Activated T-helper 9 cell treated with anti-CD3 and anti-CD28 coated beads, Interleukin-2, amount 50 U/mL, for 16 hours (primary cell): Measurements from ENCODE around the gene TBC1D9B.

ENCODE experiments used
- DNase-seq: peaks from one replicate; pipeline ENCODE4 v3.0.0-alpha.2; 2020; ENCODE audit warnings: low read depth

TBC1D9B gene

GRCh38 chr5:179907556-179908324, at the start of gene TBC1D9B:
TSS of gene TBC1D9B (minus strand) at chr5:179907897. CDS start at chr5:179907821, 76 bp downstream.
- peak; percentile 62 for DNase-seq

DNA sequence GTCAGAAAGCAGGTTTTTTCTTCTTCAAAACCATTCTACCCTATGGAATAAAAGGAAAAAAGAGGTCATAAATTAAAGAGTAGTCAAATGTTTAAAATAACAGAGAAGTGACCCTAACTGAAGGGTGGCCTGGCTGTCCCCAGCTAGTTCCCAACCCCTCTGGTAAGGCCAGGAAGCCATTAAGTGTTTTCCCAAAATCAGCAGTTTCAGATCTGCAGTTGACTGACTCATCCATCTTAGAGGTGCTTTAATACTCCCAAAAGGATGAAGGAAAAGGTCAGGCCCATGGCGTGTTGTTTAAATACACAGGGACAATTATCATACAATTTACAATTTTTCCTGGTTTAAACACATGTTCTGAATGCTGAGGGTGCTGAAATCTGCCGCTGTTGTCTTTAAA, 47.9 kb upstream of the TBC1D9B start:
- DNase-seq, result no peak

DNA sequence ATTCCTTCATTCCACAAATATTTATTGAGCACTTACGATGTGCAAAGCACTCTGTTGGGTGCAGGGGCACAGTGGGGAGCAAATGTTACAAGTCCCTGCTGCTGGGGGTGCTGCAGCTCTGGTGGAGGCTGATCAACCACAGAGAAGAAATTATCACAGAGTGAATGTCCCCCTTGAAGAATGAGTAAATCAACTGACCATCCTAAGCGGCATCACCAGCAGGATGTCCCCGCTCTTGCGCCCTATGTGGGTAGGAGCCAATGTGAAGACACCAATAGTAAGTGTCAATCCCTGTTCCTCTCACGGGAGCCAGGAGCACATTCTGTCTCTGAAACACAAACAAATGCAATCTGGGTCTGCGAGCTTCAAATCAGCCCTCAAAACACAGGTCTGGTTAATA, 47.4 kb upstream of the TBC1D9B start:
- DNase-seq, result no peak

GRCh38 chr5:179954434-179954833, 46.7 kb upstream of the TBC1D9B start:
- no peak for DNase-seq

DNA sequence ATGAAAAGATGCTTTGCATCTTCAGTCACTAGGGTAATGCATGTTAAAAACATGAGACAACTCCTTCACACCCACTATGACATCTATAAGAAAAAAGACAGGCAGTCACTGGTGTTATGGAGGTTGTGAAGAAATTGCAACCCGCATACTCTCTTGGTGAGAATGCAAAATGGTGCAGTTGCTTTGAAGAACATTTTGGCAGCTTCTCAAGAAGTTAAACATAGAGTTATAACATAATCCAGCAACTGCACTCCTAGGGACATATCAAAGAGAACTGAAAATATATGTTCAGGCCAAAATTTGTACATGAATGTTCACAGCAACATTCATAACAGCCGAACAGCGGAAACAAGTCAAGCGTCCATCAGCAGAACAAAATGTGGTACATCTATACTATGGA, 46.3 kb upstream of the TBC1D9B start:
- DNase-seq, result no peak

- no peak for DNase-seq
Observed at GRCh38 chr5:179936976-179937681, 29.4 kb upstream of the TBC1D9B start.

DNA sequence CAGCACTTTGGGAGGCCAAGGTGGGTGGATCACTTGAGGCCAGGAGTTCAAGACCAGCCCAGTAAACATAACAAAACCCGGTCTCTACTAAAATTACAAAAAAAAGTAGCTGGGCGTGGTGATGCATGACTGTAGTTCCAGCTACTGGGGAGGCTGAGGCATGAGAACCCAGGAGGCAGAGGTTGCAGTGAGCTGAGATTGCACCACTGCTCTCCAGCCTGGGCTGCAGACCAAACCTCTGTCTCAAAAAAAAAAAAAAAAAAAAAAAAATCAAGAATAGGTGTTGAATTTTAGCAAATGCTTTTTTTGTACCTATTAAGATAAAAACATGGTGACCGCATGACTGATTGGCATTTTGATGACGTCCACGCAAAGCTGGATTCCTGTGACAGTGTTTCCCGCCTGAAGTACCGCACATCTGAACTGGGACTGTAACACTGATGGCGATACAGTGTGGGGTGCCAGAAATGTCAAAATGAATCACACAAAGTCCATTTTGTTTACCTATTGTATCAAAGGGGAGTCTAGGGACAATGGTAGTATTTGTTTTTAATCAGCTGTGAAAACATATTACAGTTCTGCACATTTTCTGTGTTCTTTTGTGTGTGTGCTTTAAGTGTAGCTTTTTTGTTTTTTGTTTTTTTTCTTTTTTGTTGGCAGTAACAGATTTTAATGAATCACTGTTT, 23.2 kb upstream of the TBC1D9B start:
- no peak for DNase-seq

DNA sequence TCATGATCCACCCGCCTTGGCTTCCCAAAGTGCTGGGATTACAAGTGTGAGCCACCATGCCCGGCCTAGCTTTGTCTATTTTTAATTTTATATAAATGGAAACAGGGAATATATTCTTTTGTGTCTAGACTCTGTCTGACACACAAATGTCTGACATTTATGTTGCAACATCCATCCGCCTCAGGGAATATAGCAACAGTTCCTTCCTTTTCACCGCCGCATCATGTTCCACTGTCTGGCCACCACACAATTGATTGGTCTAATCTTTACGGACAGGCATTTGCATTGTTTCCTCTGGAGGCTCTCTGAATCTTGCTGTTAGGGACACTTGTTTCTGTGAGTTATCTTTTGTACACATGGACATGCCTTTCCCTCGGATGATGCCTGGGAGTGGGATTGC, 20.1 kb upstream of the TBC1D9B start:
- no peak for DNase-seq

GRCh38 chr5:179926657-179927056, 19.0 kb upstream of the TBC1D9B start:
- DNase-seq, result no peak

DNA sequence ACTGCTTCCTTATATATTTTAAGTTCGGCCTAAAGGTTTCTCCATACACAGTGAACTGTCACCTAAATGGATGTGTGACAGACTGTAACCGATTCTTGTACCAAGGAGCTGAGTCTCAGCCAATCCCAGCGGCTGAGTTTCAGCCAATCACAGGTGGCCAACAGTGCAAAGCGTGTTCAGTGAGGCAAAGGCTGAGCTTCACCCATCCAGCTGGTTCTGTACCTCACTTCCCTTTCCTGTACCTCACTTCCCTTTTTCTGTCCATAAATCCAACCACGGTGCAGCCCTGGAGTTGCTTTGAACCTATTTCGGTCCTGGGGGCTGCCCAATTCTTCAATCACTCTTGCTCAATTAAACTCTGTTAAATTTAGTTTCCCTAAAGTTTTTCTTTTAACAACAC, 15.7 kb upstream of the TBC1D9B start:
- DNase-seq, result no peak

GRCh38 chr5:179920175-179920574, 12.5 kb upstream of the TBC1D9B start:
- DNase-seq, result no peak

DNA sequence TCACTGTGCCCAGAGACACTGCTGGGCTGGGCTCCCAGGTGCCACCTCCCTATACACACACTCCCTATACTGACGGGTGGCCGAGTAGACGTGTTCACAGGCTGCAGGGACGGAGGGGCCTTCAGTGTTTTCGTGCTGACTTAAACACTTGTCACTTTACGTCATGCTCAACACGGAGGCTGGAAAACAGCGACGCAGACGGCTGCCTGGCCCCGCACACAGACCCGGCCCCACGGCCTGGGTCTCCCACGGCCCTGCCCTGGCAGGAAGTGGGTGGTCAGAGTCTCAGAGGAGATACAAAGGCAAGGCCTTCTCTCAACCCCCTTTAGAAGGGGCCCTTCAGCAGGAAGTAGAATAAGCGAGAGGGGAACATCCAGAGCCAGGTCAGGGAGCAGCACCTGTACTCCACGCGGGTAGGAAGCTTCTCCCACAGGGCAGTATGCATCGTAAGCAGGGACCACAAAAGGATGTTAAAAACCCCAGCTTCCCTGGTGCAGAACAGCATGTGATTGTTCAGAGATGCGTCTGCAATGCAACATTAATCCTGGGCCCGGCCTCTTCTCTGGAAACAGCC, 11.9 kb upstream of the TBC1D9B start:
- DNase-seq, result no peak

GRCh38 chr5:179918742-179919486, 11.2 kb upstream of the TBC1D9B start:
- DNase-seq, result no peak

DNA sequence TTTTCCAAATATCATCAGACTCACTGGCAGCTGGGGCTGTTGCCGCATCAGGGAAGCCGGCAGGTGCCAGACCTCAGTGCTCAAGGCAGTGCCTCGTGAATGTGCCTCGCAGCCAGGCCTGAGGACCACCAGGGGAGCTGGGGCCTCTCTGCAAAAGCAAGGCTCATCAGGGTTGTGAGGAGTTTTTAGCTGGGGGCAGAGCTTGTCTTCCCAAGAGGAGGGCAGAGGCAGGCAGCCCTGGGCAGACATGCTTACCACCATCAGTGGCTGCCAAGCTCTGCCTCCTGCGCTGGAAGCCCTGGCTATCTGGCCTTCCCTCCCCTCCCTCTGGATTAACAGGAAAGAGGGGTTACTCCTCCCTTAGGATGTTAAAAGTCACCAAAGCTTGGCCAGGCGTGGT, 8.8 kb upstream of the TBC1D9B start:
- no peak for DNase-seq

GRCh38 chr5:179915406-179915935, 7.8 kb upstream of the TBC1D9B start:
- DNase-seq, result no peak

DNA sequence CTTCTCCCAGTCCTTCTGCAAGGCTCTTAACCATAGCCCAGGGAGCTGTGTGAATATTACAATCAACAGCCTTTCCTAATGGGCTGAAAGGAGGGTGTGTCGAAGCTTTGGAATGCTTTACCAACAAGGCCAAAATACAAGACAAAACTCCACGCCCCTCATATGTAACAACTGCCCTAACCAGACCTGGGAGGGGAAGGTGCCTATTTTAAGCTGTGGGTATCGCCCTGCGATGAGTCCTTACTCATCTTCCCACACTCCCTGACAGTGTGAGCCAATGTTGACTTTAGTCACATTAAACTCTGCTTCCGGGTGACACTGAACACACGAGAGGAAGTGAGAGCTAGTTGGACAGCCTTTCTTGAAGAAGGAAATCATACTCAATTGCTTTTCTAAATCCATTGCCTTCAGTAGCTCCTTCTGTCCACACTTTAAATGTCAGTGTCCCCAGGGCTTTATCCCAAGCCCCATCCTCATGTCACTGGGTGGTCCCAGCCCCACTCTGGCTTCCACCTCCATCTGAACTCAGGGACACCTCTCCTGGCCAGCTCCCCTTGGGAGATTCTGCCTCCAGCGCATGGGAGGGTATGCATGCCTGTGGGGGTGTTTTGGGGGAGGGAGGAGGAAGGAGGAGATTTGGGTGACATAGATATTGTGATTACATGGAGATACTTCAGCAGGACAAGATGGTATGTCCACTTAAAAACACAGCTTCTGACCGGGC, 6.5 kb upstream of the TBC1D9B start:
- no peak for DNase-seq

- DNase-seq, result no peak
Observed at GRCh38 chr5:179913461-179913860, 5.8 kb upstream of the TBC1D9B start.

DNA sequence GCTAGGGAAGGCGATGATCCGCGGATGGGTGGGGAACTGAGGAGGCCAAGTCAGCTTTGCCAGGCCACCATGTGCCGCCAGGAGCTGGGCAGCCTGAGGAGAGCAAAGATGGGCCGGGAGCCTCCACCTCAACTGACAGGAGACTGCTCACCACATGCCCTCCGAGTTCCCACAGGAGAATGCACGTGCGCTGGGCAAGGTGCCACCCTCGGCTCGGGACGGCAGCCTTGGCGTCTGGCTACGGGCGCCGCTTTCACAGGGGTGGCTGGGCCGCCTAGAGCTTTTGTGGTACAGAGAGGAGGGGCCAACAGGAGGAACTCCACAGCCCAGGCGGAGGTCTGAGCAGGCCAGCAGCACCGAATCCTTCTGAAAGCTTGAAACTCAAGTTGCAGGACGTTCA, 5.3 kb upstream of the TBC1D9B start:
- DNase-seq, result no peak

DNA sequence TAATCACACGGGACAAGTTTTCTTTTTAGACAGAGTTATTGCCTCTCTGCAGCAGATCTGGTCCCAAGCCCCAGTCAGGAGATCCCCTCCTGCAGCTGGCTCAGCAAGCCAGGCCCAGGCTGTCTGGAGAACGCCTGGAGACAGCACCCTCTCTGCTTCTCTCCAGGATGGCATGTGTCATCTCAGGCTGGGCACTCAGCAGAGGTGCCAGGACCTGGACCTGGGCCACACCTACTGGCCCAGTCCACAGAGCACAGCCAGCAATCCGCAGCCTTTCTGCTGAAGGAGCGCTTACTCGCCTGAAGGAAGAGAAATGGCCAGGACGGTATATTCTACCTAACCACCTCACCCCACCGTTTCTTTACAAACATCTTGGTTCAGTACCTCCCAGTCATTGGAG, 4.7 kb upstream of the TBC1D9B start:
- DNase-seq, result no peak

GRCh38 chr5:179909224-179909623, 1.5 kb upstream of the TBC1D9B start:
- DNase-seq, result no peak

- DNase-seq, result no peak
Observed at GRCh38 chr5:179908528-179908927, 831 bp upstream of the TBC1D9B start.
